HG02852 (cell line): ENCODE results near the gene FZR1.
"Not testable (repeated sequence)": the region's sequence is repeated elsewhere in the genome, so short reads cannot be mapped to it uniquely, and the experiment has no call there.

ENCODE experiments used
- ATAC-seq: cut with Tn5 transposase; IDR thresholded peaks from one replicate; pipeline ENCODE4 v1.9.1; 2021; ENCODE audit warnings: mild to moderate bottlenecking, moderate library complexity; ENCODE audit not compliant: unreplicated experiment

Gene FZR1

GRCh38 chr19:3570606-3571011 lies 64.5 kb downstream of the FZR1 start:
- ATAC-seq: no peak

DNA sequence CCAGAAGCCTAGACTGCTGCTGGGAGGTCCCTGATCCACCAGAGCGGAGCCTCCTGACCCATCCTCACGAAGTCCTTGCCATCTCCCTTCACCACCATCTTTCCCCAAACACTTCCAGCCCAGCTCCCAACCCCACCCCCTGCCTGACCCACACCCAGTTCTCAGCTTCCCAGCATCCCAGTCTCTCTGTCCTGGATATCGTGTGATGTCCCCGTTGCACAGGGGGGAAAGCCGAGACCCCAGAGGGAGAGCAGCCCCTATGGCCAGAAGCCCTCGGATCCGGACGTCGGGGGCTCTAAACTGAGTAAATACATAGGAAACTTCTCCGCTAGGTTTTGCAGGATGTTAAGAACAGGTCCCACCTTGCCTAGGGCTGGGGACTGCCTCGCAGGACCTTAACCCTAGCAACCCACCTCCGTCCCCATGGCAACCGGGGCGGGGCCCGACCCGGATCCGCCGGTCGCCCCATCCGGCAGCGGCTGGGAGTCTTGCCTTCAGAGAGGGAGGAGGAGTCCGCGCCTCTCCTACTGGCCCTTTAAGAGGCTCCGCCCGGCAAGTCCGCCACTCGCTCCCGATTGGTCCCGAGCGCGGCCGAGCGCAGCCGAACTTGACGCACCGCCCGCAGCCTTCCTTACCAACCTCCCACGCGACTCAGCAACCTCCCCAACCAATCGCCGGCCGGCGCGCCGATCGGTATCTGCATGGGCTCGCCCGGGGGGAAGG lies 66.2 kb downstream of the FZR1 start:
- ATAC-seq: peak; percentile 88

- peak; percentile 4 for ATAC-seq
Observed at GRCh38 chr19:3572855-3573161, 66.7 kb downstream of the FZR1 start, which contains the start of gene HMG20B. Gene HMG20B, plus strand, starts transcription at chr19:3572944. Its CDS starts 366 bp downstream, at chr19:3573310.

- ATAC-seq: peak; percentile 10
Observed at GRCh38 chr19:3573162-3573857, 67.2 kb downstream of the FZR1 start.

GRCh38 chr19:3573858-3574637 lies 67.9 kb downstream of the FZR1 start:
- ATAC-seq: no peak

DNA sequence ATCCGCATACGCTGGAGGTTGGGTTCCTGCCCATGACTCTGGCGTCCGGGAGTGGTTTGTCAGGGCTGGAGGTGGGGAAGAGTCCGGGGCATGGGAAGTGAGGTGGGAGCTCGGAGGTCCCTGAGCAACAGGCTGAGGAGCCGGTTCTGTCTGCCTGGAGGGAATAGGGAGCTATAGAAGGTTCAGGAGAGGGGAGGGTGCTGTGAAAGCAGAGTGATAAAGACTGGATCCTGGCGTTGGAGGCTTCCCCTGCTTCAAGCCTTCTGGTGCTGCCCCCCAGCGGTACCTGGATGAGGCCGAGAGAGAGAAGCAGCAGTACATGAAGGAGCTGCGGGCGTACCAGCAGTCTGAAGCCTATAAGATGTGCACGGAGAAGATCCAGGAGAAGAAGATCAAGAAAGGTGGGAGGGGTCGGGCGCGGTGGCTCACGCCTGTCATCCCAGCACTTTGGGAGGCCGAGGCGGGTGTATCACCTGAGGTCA lies 69.2 kb downstream of the FZR1 start:
- no peak for ATAC-seq

DNA sequence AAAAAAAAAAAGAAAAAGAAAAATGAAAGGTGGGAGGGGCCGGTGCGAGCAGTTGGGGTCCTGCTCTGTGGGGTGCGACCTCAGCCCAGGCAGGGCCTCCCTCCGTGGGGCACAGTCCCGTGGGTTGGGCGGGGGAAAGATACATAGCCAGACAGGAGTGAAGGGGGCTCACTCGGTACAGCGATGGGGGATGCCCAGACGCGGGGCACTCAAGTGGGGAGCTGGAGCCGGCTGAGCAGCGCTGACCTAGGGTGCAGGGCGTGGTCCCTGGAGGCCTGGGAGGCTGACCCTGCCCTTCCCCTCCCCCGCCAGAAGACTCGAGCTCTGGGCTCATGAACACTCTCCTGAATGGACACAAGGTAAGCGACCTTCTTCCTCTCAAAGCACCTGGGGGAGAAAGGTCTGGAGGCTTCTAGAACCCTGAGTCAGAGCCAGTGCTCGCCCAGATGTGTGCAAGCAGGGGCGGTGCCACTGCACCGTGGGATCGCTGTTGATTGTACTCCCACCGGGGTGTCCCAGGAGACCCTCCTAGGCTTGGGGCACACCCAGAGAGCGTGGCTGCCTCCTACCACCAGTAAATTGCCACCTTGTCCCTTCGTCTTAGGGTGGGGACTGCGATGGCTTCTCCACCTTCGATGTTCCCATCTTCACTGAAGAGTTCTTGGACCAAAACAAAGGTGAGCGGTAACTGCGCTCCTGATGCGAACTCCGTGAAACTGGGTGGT lies 70.0 kb downstream of the FZR1 start:
- no peak for ATAC-seq

DNA sequence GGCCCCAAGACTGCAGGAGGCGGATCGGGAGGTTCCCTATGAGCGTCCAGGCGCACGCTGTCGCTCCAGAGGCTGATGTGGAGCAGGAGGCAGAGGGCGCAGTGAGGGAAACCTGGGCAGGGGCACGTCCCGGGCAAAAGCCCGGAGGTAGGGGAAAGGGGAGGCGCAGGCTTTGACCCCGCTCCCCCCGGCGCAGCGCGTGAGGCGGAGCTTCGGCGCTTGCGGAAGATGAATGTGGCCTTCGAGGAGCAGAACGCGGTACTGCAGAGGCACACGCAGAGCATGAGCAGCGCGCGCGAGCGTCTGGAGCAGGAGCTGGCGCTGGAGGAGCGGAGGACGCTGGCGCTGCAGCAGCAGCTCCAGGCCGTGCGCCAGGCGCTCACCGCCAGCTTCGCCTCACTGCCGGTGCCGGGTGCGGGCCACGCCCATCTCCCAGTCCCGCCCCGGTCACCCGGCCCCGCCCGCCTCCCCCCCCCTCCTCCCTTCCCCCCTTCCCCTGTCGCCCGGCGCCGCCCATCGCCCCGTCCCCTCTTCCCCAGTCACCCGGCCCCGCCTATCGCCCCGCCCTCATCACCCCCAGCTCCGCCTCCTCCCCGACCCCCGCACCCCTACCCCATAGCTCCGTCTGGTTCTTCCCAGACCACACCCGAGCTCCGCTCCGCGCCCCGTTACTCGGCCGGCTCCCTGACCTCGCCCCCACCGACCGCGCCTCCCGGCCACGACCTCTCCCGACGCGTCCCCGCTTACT lies 70.8 kb downstream of the FZR1 start:
- no peak for ATAC-seq

DNA sequence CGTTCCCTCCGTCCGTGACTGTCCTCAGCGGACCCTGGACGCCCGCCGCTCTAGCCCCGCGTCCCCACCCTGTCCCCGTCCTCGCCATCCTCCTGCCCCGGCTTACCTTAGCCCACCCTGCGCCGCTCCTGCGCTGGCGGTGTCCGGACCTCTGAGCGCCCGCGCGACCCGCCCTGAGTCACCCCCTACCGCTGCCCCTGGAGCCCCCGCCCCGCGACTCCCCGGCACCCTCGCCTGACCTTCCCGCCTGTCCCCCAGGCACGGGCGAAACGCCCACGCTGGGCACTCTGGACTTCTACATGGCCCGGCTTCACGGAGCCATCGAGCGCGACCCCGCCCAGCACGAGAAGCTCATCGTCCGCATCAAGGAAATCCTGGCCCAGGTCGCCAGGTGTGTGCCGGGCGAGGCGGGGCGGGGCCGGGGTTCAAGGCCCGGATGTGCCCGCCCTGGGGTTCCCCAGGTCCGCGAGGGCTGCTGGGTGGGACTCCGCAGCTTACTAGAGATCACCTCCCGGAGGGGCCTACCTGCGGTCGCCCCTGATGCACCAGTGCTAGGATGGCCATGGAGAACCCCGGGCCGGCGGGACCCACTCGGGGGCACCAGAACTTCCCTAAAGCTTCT lies 71.7 kb downstream of the FZR1 start:
- ATAC-seq: no peak

DNA sequence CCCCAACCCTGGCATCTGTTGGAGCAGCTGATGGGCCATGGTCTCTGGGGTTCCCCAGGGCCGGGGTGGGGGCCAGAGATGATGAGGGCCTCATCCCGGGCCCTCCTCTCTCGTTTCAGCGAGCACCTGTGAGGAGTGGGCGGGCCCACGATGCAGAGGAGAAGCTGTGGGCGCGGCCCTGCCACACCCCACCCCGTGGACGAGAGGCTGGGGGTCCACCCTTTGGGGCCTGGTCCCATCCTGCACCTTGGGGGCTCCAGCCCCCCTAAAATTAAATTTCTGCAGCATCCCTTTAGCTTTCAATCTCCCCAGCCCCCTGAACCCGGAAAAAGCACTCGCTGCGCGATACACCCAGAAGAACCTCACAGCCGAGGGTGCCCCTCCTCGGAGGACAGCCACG lies 72.3 kb downstream of the FZR1 start:
- no peak for ATAC-seq

DNA sequence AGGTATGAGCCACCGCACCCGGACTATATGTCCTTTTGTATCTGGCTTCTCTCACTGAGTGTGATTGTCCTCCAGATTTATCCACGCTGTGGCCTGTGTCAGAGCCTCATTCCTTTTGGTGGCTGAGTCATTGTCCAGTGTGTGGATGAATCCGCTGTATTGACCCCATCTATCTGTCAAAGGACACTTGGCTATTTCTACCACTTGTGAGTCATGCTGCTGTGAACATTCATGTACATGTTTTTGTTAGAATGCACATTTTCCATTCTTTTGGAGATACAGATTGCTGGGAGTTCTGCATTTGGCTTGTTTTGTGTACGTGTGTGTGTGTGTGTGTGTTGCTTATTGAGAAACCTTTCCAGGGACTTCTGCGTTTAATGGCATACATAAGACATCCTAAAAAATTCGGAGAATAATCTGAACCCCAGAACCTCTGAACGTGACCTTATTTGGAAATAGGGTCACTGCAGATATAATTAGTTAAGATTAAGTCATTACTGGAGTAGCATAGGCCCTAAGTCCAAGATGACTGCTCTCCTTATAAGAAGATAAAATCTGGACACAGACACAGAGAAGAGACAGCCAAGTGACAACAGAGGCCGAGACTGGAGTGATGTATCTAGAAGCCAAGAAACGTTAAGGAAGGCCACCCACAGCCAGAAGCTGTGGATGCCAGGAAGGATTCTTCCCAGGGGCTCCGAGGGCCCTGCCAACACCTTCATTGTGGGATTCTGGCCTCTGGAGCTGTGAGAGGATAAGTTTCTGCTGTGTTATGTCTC lies 74.2 kb downstream of the FZR1 start:
- no peak for ATAC-seq

DNA sequence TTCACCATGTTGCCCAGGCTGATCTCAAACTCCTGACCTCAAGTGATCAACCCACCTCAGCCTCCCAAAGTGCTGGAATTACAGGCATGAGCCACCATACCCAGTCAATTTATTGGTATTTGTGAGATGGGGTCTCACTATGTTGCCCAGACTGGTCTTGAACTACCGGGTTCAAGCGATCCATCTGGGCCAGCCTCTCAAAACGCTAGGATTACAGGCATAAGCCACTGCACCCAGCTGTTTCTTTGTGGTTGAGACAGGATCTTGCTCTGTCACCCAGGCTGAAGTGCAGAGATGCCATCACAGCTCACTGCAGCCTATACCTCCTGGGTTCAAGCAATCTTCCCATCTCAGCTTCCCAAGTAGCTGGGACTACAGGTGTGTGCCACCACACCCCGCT lies 75.7 kb downstream of the FZR1 start:
- ATAC-seq: not testable (repeated sequence)

DNA sequence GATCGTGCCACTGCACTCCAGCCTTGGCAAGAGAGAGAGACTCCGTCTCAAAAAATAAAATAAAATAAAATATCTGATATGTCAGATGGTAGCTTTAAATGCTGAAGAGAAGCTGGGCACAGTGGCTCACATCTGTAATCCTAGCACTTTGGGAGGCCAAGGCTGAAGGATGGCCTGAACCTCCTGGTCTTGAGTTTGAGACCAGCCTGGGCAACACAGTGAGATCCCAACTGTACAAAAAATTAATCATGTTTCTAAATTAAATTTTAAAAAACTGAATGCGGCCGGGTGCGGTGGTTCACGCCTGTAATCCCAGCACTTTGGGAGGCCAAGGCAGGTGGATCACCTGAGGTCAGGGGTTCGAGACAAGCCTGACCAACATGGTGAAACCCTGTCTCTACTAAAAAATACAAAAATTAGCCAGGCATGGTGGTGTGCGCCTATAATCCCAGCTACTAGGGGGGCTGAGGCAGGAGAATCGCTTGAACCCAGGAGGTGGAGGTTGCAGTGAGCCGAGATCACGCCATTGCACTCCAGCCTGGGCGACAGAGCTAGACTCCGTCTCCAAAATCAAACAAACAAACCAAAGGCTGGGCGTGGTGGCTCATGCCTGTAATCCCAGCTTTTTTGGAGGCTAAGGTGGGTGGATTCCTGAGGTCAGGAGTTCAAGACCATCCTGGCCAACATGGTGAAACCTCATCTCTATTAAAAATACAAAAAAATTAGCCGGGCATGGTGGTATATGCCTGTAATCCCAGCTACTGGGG lies 78.1 kb downstream of the FZR1 start:
- ATAC-seq: not testable (repeated sequence)

GRCh38 chr19:3585301-3586126 lies 79.4 kb downstream of the FZR1 start, which contains the start of gene GIPC3:
Gene GIPC3, plus strand, starts transcription at chr19:3585478. Its CDS starts 120 bp downstream, at chr19:3585598.
- ATAC-seq: no peak

GRCh38 chr19:3586127-3586626 lies 80.1 kb downstream of the FZR1 start:
- ATAC-seq: no peak

GRCh38 chr19:3586707-3587346 lies 80.7 kb downstream of the FZR1 start:
- no peak for ATAC-seq
